K562 (cell line): ENCODE measurements around the gene TRAK1.

Experiments
- ATF3 ChIP-seq, 2 experiments: fragments of 450-650 bp in 1 of 2; sonication (generic) in 1 of 2; formaldehyde crosslinking in 1 of 2; IDR thresholded peaks in 1 of 2; conservative IDR thresholded peaks in 1 of 2; 2 replicates each; pipeline versions ENCODE4 v1.6.1 to v1.8.1; 2016 to 2023; ENCODE audit warnings: mild to moderate bottlenecking in 2 of 2, moderate library complexity in 2 of 2, inconsistent platforms in 1 of 2, missing genetic modification reagents in 1 of 2
- ESRRA ChIP-seq: fragments of 450-650 bp; IDR thresholded peaks from 2 replicates; pipeline ENCODE4 v1.6.1; 2014; ENCODE audit warnings: low read depth, mild to moderate bottlenecking, moderate library complexity, borderline replicate concordance
- EZH2 ChIP-seq: IDR thresholded peaks from 2 replicates; pipeline ENCODE4 v1.6.1; 2012; ENCODE audit warnings: low read depth, mild to moderate bottlenecking, inconsistent platforms, low read length, borderline replicate concordance
- FOXO4 ChIP-seq: fragments of 450-650 bp; formaldehyde crosslinking; IDR thresholded peaks from 2 replicates; pipeline ENCODE4 v1.4.0; 2020; ENCODE audit warnings: mild to moderate bottlenecking, moderate library complexity
- GABPB2 ChIP-seq: fragments of 250-450 bp; sonication (Bioruptor Pico); conservative IDR thresholded peaks from 2 replicates; pipeline ENCODE4 v1.5.1; 2021; ENCODE audit warnings: mild to moderate bottlenecking
- PCBP2 ChIP-seq: fragments of 200-400 bp; formaldehyde crosslinking; IDR thresholded peaks from 2 replicates; pipeline ENCODE4 v1.6.1; 2018; ENCODE audit warnings: low read length, low read depth, mild to moderate bottlenecking, moderate library complexity; ENCODE audit not compliant: poor library complexity, severe bottlenecking
- RCOR1 ChIP-seq, 2 experiments: IDR thresholded peaks; 2 replicates each; pipeline ENCODE4 v1.6.1; 2012; ENCODE audit warnings: low read depth in 2 of 2, low read length in 2 of 2, borderline replicate concordance in 1 of 2, improper control_type of control experiment in 1 of 2
- ZMIZ1 ChIP-seq, 2 experiments: fragments of 150-350 bp in 1 of 2; IDR thresholded peaks; 2 replicates each; pipeline ENCODE4 v1.6.1; 2012 to 2016; ENCODE audit warnings: low read depth in 2 of 2, low read length in 2 of 2, mild to moderate bottlenecking in 1 of 2, moderate library complexity in 1 of 2
- ZZZ3 ChIP-seq: fragments of 450-650 bp; IDR thresholded peaks from 2 replicates; pipeline ENCODE4 v1.6.1; 2016; ENCODE audit warnings: antibody characterized with exemption, mild to moderate bottlenecking, moderate library complexity

- TF ChIP-seq ZMIZ1 (IDR thresholded peaks at IDR 0.05; ENCODE audit: low read depth in 2 of 2, low read length in 2 of 2) (no peak), EZH2 (no peak), PCBP2 (no peak), ZZZ3 (no peak), GABPB2 (CRISPR knock-in tag) (no peak), RCOR1 (IDR thresholded peaks at IDR 0.05; ENCODE audit: borderline replicate concordance in 1 of 2, low read depth in 2 of 2, low read length in 2 of 2) (no peak), ESRRA (no peak), ATF3 (IDR thresholded peaks at IDR 0.05) (no peak), ATF3 (CRISPR knock-in tag; conservative IDR thresholded peaks at IDR 0.05) (no peak), FOXO4 (CRISPR knock-in tag) (no peak)
Measured at GRCh38 chr3:42177068-42177800, 86.1 kb downstream of the TRAK1 start.
